Testis (tissue), 5 donors: ENCODE data around the gene CA9. TPM values are rescaled to one million over a fixed set of nuclear protein-coding genes. Genes with fewer than 3 reads are reported as not detected.

Experiments used
- DNase-seq: peaks from one replicate; pipeline ENCODE4 v3.0.0-alpha.2; 2019
- H3K27ac ChIP-seq, 2 donors: fragments of 200-600 bp; sonication (generic); one replicate each; pipeline ENCODE4 v1.5.1; 2019
- H3K27me3 ChIP-seq: fragments of 200-600 bp; sonication (generic); one replicate; pipeline ENCODE4 v1.5.1; 2019
- H3K36me3 ChIP-seq: fragments of 200-600 bp; sonication (generic); one replicate; pipeline ENCODE4 v1.5.1; 2017; ENCODE audit warnings: low read depth; ENCODE audit errors: missing control alignments
- H3K4me1 ChIP-seq: fragments of 200-600 bp; sonication (generic); one replicate; pipeline ENCODE4 v1.5.1; 2019
- H3K4me3 ChIP-seq, 2 donors: fragments of 200-600 bp; sonication (generic); one replicate each; pipeline ENCODE4 v1.5.1; 2017 to 2019
- H3K9me3 ChIP-seq: fragments of 200-600 bp; sonication (generic); one replicate; pipeline ENCODE4 v1.5.1; 2017
- POLR2A ChIP-seq: fragments of 450-650 bp; IDR thresholded peaks from one replicate; pipeline ENCODE4 v1.6.1; 2017; ENCODE audit warnings: antibody characterized with exemption, mild to moderate bottlenecking, moderate library complexity
- WGBS, 2 donors: methylation state at CpG; one replicate each; pipeline ENCODE4 v1.1.5; 2018; 5-methylcytosine and 5-hydroxymethylcytosine counted together
- intact Hi-C: fragments of 100-400 bp; cut with DNase I; formaldehyde crosslinking; loops from one replicate; pipeline ENCODE4 v1.15.1; 2023; ENCODE audit warnings: low total_unique reads
- long read RNA-seq, 2 donors: transcript quantifications; one replicate each; lab custom pipeline, GENCODE V29; 2026
- polyA plus RNA-seq: library from polyadenylated mRNA; stranded (reverse); fragments of 350-450 nt; fragmentation: Illumina TruSeq; extraction: RNeasy Lipid Tissue Mini Kit (QIAGEN cat#74804); gene quantifications from one replicate; pipeline ENCODE4 v1.2.3, GENCODE V29; 2014; ENCODE audit warnings: low read depth, low replicate concordance; ENCODE audit not compliant: insufficient read depth
- total RNA-seq, 2 donors: library from RNA; depleted of rRNA; stranded (reverse); fragments of >200 nt; gene quantifications; one replicate each; pipeline ENCODE4 v1.2.3, GENCODE V29; 2016
- TF ChIP-seq, protein P1 (sequence below), 3 experiments: fragments of 450-650 bp in 2 of 3; fragments of 200-600 bp in 1 of 3; sonication (generic) in 1 of 3; IDR thresholded peaks; one replicate each; pipeline ENCODE4 v1.5.1; 2016 to 2019; ENCODE audit warnings: antibody characterized with exemption in 3 of 3, mild to moderate bottlenecking in 2 of 3, moderate library complexity in 1 of 3

The CA9 gene
- total RNA-seq (10 to 100 TPM; 11.0 to 36.8 TPM), polyA plus RNA-seq (50.5 TPM)
- long read RNA-seq, donor 1, partial matches to known transcripts: 535 of 742 reads
- long read RNA-seq, donor 1, other reads (novel, unspliced or antisense): 205 of 742 reads
- long read RNA-seq, donor 2: 0 reads

DNA sequence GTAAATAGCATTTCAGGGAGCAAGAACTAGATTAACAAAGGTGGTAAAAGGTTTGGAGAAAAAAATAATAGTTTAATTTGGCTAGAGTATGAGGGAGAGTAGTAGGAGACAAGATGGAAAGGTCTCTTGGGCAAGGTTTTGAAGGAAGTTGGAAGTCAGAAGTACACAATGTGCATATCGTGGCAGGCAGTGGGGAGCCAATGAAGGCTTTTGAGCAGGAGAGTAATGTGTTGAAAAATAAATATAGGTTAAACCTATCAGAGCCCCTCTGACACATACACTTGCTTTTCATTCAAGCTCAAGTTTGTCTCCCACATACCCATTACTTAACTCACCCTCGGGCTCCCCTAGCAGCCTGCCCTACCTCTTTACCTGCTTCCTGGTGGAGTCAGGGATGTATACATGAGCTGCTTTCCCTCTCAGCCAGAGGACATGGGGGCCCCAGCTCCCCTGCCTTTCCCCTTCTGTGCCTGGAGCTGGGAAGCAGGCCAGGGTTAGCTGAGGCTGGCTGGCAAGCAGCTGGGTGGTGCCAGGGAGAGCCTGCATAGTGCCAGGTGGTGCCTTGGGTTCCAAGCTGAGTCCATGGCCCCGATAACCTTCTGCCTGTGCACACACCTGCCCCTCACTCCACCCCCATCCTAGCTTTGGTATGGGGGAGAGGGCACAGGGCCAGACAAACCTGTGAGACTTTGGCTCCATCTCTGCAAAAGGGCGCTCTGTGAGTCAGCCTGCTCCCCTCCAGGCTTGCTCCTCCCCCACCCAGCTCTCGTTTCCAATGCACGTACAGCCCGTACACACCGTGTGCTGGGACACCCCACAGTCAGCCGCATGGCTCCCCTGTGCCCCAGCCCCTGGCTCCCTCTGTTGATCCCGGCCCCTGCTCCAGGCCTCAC, at the start of gene CA9:
TSS of gene CA9 (plus strand) at position 797 of the 893 bp plus-strand sequence. CDS start at position 829, 32 bp downstream.
- Histone ChIP-seq H3K27ac (no peak within 1 kb of the TSS), H3K36me3 (no peaks in the 10 kb centered on the region), H3K9me3 (no peaks in the 10 kb centered on the region), H3K4me1 (peaks cover 3% of the 10 kb centered on the region), H3K4me3 (no peak within 1 kb of the TSS), H3K27me3 (no peaks in the 10 kb centered on the region)
- 53 to 84% methylated on average over 3 to 10 of the region's 10 CpGs for WGBS, 2 donors
- TF ChIP-seq, protein P1, sequence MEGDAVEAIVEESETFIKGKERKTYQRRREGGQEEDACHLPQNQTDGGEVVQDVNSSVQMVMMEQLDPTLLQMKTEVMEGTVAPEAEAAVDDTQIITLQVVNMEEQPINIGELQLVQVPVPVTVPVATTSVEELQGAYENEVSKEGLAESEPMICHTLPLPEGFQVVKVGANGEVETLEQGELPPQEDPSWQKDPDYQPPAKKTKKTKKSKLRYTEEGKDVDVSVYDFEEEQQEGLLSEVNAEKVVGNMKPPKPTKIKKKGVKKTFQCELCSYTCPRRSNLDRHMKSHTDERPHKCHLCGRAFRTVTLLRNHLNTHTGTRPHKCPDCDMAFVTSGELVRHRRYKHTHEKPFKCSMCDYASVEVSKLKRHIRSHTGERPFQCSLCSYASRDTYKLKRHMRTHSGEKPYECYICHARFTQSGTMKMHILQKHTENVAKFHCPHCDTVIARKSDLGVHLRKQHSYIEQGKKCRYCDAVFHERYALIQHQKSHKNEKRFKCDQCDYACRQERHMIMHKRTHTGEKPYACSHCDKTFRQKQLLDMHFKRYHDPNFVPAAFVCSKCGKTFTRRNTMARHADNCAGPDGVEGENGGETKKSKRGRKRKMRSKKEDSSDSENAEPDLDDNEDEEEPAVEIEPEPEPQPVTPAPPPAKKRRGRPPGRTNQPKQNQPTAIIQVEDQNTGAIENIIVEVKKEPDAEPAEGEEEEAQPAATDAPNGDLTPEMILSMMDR (IDR thresholded peaks at IDR 0.05): no peak
- TF ChIP-seq POLR2A: no peak
- no peak for DNase-seq
- intact Hi-C loops: no loop called here

DNA sequence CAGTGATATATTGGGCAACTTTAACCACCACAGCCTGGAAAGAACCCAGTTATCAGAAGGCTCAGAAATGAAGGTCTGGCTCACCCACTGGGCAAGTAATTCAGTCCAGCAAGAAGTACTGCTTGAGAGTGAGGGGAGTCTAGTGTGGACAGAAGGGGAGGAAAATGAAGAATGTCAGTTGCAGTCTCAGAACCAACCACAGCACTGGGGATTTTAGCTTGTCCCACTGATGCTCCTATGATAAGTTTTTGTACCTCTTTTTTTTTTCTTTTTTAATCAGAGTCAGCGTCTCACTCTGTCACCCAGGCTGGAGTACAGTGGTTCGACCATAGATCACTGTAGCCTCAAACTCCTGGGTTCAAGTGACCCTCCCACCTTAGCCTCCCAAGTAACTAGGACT, 46.2 kb upstream of the CA9 start:
- H3K9me3 ChIP-seq: no peaks in the 10 kb centered on the region
- H3K36me3 ChIP-seq: no peaks in the 10 kb centered on the region
- no peak overlapping the region for H3K27ac ChIP-seq
- no peak for DNase-seq
- 83 to 100% methylated on average over 2 of the region's 2 CpGs for WGBS, 2 donors
- no peaks in the 10 kb centered on the region for H3K4me1 ChIP-seq
- TF ChIP-seq, protein P1 (IDR thresholded peaks at IDR 0.05): no peak
- no peak for TF ChIP-seq POLR2A
- no peak overlapping the region for H3K4me3 ChIP-seq
- H3K27me3 ChIP-seq: no peaks in the 10 kb centered on the region
- intact Hi-C loops: no loop called here

DNA sequence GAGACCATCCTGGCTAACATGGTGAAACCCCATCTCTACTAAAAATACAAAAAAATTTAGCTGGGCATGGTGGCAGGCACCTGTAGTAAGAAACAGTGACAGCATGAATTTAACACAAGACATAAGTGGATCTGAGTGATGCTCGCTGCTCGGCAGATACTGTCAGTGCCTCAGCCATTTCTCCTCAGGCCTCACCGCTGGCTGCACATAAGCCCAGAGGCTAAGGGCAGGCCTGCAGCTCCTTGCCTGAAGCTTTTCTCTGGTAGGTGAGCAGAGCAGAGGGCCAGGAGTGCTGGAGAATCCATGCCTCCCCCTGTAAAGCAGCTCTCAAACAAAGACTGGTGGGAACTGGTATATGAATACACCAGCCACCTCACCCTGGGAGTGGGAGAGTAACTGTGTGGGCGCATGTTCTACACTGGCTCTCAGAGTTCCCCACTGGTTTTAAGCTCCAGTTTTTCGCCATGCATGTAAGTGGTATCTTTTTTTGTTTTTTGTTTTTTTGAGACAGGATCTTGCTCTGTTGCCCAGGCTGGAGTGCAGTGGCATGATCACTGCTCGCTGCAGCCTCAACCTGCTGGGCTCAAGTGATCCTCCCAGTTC, 45.2 kb upstream of the CA9 start:
- no peak for DNase-seq
- WGBS, 2 donors: 94 to 96% methylated on average over 6 of the region's 6 CpGs
- H3K4me3 ChIP-seq: no peak overlapping the region
- H3K27ac ChIP-seq: no peak overlapping the region
- no peaks in the 10 kb centered on the region for H3K36me3 ChIP-seq
- no peaks in the 10 kb centered on the region for H3K9me3 ChIP-seq
- TF ChIP-seq, protein P1 (IDR thresholded peaks at IDR 0.05): no peak
- TF ChIP-seq POLR2A: no peak
- H3K4me1 ChIP-seq: no peaks in the 10 kb centered on the region
- H3K27me3 ChIP-seq: no peaks in the 10 kb centered on the region
- intact Hi-C loops: no loop called here

DNA sequence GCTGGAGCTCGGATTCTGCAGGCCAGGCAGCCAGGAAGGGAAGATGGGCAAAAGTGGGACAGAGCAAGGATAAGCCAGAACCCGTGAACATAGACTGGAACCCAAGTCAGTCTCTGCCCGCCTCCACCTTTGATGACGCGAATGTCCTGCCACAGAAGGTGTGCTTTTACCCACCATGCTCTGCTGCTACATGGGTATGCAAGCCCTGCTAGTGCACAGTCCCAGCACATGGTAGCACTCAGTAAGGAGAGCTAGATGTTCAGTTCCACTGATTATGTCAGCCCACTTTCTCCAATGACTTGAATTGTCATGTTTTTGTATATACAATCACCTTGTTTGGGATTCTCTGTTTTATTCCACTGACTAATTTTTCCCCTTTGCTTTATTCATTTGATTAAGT, 44.1 kb upstream of the CA9 start:
- H3K27ac ChIP-seq: no peak overlapping the region
- 85 to 87% methylated on average over 5 of the region's 5 CpGs for WGBS, 2 donors
- no peaks in the 10 kb centered on the region for H3K27me3 ChIP-seq
- intact Hi-C loops: no loop called here
- no peak overlapping the region for H3K4me3 ChIP-seq
- no peaks in the 10 kb centered on the region for H3K9me3 ChIP-seq
- no peak for DNase-seq
- no peaks in the 10 kb centered on the region for H3K4me1 ChIP-seq
- no peak for TF ChIP-seq POLR2A
- TF ChIP-seq, protein P1 (IDR thresholded peaks at IDR 0.05): no peak
- H3K36me3 ChIP-seq: no peaks in the 10 kb centered on the region
